NCI-H146 treated with DMSO at 0.1 percent for 48 hours (cell line): ENCODE measurements around the gene TUT1.
"Not testable (repeated sequence)": the region's sequence is repeated elsewhere in the genome, so short reads cannot be mapped to it uniquely, and the experiment has no call there.

ENCODE experiments used
- DNase-seq: peaks from one replicate; lab custom pipeline; 2025; ENCODE audit not compliant: unreplicated experiment; lab: John Stamatoyannopoulos, UW

TUT1 gene

DNA sequence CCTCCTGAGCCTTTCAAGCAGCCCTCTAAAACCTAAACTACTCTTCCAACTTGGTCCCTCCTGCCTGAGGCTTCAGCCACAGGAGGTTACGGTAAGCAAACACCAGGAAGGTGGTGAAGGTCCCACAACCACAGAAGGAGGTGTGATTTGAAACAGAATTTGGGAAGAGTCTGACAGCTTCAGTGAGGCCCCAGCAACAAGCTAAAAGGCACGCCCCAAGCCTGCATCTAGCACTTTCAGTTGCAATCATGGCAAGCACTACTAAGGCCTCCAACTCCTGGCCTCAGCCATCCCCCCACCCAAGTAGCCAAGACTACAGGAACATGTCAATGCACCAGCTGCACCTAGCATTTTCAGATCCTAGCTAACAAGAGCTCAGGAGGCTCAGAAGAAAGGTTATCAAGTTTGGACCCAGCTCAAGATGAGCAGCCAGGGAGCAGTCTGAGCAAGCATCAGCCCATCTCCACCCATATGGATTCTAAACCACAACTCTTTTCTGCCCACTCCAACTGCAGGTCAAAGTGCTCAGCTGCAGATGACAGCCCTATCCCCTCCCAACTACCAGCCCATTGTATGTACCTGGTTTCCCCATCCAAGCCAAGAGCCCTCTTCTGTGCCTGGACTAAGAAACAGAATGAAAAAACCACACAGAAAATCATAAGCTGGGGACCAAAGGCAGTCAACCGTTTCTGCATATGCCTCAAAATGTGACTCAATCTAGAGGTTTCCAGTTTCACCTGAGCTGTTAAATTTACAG, 34.3 kb downstream of the TUT1 start:
- DNase-seq, result no peak

DNA sequence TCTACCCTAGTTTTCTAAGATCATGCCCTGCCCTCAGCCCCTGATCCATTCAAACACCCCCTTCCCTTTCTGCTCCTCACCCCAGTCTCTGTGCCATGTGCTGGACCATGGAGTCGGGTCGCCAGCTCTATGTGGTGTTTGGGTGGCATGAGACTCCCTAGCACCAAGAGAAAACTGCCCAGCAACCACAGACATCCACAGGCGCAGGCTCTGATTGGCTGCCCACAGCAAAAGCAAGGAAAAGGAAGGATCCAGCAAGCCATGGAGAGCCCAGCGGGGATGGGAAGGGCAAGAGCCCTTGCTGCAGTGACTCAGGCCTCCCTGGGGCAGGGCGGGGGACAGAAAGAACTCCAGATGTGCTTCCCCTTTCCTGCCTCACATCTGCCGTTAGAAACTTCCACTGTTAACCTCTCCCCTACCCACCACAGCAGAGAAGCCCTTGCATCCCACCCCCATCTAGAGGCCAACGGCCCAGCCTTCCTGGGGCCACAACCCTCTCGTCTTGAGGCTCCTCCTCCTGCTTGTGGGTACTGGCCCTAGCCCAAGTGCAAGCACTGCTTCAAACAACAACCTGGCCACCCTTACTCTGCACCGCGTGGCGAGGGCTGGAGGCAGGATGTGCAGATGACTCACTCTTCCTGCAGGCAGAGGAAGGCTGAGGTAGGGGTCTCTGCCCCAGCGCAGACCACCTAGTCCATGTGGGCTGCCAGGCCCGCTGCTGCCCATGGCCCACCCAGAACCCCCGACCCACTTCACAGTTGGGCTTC, 35.0 kb downstream of the TUT1 start:
- DNase-seq, result no peak

DNA sequence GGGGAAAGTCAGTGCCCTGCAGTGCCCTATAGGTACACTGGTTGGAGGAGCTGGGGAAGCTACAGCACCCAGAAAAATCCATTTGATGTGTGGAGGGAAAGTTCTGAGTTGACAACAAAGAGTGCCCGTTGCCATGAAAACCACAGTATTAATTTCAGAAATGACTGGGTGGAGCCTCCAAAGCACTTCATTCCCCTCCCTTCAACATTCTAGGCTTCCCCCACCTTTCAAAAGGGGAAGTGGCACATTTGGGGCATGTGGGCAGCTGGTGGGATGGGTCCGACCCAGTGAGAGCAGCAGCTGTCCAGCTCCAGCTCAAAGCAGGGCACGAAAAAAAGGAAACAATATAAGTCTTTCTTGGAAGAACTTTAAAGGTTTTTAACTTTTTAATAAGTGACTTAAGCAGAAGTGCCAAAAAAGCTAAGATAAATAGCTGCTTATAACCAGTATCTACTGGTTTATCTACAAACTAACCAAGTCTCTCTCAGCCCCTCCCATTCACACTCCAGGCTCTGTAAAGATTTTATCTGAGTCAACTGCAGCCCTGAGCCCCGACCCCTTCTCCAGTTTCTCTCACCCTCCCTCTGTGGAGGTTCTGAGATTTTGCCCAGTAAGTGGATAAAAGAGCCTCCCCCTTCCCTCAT, 35.7 kb downstream of the TUT1 start:
- no peak for DNase-seq

DNA sequence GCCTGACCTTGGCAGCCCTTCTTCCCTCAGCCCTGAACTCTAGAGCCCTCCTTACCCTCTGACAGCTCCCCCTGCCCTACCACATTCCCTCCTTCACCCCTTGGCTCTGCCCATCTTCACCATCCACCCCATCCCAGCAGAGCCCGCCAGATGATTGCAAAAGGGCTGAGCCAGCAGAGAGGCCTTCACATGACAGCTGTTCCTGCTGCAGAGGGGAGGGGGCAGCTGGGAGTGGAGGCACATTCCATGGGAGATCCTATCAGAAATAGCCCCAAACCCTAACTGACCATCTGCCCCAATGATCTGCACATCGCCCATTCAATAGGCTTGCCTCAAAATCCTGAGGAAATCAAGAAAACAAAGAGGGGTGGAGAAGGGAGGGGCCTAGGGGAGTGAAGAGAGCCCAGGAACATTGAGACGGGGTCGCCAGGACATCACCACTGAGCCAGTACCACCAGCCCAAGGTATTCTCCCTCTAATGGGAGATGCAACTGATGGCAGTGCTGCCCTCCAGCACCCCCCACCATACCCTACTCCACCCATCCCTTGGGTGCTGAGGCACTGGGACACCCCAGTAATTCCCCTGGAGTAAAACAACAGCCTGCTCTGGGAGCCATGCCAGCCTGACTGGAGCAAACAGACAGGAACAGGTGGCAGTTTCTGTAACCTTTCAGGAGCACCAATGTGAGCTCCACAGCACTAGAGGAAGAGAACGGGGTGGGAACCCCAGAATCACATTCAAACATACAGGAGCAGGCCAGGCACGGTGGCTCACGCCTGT, 36.7 kb downstream of the TUT1 start:
- DNase-seq, result no peak

DNA sequence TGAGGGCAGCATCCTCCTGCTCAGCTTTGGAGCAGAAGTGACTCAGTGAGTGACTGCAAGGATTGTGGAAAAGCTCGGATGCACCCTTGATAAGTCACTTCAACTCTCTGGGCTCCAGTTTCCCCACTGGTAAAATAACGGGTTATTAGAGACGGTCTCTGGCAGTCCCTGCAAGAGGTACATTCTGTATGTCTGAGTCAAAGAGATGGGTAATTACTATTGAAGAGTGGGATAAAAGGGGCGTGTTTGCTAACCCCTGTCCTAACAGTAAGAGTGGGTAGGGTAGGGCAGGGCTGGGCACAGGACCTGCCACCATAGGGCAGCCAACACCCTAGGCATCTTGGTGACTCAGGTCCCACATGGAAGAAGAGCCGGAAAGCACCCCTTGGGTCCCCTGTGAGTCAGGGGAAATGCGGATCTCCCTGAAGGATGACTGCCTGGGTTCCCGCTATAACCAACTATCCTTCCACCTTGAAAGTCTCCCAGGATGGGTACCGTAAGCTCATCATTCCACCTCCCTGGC, 37.4 kb downstream of the TUT1 start:
- no peak for DNase-seq

DNA sequence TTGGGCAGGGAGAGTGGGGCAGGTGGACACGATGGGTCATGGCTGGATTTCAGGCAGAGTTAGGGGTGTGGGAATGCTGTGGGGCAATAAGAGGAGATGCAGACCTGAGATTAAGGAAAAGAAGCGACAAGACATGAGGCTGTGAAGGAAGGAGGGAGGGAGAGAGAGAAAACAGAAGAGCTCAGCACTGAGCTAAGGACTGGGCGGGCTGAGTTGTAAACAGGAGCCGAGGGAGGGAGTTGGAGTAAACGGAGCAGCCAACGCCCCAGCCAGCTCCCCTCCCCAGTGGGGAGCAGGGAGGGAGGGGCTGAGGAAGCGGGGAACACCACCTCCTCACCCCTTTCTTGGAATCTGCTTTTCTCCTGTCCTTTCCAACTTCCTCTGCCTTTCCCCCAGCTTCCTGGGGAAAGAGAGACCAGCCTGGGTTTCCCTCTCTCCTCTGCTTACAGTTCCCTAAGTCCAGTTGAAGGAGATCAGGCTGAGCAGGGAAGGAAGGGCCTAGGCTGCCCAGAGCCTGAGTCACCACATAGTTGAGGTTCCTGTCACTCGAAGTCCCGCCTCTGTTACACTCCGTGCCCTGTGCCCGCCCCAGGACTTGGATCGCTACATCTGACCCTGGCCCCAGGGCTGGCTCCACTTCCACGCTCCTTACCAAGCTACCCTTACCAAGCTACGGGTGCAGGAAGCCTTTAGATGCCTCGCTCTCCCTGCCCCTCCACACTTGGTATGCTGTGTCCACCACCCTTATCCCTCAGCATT, 38.1 kb downstream of the TUT1 start:
- DNase-seq, result no peak

DNA sequence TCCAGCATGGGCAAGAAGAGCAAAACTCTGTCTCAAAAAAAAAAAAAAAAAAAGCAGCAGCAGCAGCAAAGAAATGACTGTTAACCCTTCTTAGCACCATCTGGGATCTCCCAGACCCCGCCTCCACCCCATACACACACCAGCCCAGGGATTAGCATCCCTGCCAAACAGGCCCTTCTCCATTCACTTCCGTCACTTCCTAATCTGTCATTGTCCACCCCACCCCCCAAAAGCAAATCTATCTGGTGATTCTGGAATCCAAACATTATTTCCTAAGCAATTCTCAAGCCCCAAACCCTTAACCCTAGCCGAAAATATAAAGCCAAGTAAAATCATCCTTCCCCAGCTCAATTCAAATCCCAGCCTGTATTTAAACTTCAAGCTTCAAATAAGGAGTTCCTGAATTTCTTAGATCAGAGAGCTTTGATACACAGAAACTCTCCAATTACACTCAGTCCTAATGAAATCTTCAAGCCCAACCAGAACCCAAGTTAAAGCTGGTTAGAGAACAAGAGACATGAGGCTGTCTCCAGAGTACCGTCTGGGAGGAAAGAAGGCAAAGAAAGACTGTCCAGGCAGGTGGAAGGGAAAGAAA, 38.7 kb downstream of the TUT1 start:
- DNase-seq, result no peak

DNA sequence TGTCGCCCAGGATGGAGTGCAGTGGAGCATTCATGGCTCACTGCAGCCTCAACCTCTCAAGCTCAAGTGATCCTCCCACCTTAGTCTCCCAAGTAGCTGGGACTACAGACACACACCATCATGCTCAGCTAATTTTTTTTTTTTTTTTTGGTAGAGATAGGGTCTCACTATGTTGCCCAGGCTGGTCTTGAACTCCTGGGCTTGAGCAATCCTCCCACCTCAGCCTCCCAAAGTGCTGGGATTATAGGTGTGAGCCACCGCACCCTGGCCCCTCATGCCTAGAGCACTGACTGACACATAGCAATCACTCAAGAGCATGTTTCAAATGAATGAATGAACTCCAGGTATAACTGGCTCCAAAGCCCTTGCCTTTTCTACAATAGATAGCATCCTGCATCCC, 40.8 kb downstream of the TUT1 start:
- DNase-seq, result not testable (repeated sequence)

DNA sequence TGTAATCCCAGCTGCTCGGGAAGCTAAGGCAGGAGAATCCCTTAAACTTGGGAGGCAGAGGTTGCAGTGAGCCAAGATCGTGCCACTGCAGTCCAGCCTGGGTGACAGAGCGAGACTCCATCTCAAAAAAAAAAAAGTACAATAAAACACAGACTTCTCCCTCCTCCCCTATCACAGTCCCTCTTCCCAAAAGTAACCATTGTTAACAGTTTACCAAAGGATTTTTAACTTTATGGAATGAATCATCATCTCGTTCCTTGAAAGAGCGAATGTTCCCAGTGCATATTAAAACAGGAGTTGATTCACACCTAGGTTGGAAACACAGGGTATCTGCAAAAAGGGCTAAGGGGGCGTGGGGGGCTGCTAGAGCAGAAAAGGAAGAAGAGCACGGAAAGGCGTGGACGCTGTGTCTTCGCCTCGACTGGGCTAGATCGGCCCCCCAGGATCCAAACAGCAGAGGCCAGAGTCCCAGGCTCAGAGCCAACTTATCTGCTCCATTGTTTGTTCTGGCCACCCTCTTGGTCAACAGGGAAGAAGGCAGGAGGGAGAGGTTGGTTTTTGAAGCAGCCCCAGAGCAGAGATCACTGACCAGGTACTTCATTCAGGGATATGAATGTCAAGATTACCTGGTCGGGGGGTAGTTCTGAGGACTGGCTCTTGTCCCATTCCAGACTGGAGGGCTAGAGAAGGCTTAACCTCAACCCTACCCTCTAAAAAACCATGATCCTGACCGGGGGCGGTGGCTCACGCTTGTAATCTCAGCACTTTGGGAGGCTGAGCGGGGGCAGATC, 42.6 kb downstream of the TUT1 start:
- DNase-seq, result no peak

DNA sequence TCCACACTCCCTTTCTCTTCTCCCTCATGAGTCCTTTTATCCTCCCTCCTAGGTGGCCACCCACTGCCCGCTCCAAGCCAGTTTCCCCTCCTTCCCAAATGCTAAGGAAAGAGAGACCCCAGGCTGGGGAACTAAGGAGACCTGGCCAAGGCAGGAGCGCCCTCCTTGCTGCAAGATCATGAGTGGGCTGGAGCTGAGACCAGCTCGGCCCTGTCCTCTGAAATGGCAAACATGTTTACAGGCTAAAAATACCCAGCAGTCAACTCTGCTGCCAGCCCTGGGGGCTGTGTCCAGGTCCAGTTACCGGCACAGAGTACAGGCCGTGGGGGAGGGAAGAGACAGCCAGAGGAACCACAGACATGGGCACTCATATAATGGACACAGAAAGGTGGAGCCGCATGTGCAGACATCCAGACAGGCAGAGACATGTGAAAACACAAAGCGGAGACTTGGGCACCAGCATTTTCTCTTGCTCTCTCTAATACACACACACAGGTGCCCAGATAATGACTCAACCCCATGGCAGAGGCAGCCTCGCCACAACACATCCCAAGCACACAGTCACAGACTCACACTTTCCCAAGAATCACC, 43.5 kb downstream of the TUT1 start:
- no peak for DNase-seq

DNA sequence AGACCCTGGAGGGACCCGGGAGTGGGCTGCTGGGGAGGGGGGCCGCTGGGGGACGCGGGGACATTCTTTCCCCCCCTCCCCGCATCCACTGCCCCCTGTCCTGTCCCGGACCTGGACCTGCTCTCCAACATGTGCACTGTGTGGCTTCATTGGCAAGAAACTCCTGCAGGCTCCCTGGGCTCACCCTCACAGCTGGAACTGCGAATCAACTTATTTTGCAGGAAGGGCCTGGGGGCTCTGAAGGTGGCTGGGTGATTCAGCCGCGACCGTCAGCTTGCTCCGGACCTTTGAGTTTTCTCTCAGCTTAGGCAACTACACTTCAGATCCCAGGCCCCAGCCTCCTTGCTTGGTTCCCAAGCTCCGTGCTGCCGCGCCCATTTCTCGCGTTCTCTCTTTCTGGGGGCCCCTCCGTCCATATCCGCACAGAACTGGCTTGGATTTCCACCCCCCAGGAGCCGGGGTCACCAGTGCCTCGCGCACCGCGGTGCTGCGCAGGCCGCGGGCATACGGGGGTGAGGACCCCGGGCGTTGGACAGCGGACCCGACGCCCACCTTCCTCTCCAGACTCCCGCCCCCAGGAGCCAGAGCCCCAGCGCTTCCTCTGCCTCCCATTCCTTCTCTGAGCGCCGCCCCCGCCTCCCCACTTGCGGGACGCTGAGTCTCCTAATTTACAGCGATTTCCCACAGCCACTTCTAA, 44.2 kb downstream of the TUT1 start:
- DNase-seq, result no peak

DNA sequence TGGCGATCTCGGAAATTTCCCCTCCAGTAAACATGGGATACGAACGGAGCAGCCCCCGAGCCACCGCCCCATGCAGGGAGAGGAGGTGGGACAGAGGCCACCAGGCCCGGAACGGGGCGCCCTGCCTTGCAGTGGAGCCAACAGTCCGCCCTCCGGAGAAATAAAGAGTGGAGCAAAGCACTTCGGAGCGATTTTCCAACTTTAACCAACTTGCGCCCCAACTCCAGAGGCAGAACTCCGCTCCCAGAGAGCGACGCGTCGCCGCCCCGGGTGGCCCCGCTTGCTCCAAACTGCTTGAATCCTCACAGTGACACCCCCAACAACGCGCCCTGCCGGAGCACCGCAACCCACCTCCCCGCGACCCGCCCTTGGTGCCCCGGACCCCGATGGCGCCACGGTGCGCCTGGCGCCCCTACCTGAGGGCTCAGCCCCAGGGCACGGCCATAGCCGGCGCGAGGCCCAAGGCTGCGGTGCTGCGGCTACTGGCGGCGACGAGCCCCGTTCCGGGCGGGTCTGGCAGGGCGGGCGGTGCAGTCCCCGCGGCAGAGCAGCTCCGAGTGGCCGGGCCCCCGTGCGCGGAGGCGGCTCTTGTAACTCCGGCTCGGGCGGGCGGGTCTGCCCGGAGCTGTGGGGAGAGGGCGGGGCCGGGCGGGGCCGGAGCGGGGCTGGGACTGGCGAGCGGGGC, 44.9 kb downstream of the TUT1 start, which contains the start of gene AHNAK:
TSS of gene AHNAK (minus strand) at position 563 of the 685 bp plus-strand sequence. CDS start 10,708 bp downstream, outside the sequence.
- no peak for DNase-seq

DNA sequence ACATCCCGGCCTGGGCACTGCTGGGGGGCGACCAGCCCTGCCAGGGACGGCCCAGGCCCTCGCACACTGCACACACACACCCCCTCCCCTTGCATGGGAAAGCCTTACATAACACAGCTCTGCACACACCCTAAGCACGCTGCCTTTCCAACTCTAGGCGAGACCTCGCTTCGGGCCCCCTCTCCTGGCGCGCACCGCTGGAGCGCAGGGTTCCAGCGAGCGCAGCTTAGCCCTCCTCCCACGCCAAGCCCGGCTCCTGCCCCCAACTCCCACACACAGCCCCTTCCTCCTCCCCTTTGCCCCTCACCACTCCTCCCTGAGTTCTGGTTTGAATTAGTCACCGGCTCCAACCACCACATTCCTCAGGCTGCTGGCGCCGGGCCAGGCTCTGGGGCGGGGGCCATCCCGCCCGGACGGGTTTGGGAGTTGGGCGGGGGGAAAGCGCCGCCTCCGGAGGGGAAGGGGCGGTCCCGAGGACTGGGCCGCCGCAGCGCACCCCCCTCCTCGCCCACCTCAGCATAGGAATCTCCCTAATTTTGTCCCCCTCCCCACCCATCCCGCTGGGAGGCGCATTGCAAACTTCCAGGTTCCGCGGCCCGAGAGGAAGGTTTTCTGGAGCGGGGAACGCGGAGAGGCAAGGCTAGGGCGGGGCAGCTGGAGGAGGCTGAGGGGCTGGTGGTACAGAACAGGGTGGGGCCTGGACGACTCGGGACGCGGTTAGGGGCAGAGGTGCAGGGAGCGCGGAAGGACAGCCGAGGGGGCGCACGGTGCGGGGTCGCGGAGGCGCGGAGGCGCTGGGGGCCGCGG, 45.7 kb downstream of the TUT1 start:
- DNase-seq, result peak; percentile 14

DNA sequence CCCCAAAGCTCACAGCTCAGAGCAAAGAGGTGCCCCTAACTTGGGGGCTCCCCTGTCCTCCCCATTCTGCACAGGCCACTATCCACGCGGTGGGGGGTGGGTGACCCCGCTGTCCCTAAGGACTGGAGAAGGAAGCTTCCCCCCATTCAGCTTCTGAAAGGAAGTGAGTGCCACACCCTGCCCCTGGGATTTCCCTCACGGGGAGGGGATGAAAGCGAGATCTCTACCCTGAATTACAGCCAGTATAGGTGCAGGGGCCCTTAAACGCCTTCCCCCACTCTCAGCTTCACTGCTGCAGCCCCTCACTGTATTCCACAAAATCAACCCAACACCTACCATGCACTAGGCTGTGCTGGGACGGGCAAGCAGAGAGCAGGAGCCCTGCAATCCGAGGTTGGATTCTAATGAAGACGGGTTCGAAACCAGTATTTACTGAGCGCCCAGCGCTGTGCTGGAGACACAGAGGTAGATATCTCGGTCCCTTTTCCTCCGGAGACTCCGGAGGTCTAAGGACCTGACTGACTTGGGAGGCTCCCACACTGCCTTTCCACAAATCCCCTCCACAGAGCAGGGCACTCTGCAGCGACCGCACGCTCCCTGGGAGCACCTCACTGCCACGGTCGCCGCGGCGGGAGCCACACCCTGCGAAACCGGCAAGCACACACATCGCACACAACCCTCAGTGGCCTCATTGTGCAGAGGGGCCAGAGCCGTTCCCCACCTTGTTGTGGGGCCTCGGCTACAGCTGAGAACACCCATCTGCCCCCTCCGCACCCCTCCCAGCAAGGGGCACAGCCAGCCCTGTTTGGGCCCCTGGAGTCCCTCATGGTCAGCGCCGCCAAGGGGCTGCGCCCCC, 46.5 kb downstream of the TUT1 start:
- DNase-seq, result no peak

DNA sequence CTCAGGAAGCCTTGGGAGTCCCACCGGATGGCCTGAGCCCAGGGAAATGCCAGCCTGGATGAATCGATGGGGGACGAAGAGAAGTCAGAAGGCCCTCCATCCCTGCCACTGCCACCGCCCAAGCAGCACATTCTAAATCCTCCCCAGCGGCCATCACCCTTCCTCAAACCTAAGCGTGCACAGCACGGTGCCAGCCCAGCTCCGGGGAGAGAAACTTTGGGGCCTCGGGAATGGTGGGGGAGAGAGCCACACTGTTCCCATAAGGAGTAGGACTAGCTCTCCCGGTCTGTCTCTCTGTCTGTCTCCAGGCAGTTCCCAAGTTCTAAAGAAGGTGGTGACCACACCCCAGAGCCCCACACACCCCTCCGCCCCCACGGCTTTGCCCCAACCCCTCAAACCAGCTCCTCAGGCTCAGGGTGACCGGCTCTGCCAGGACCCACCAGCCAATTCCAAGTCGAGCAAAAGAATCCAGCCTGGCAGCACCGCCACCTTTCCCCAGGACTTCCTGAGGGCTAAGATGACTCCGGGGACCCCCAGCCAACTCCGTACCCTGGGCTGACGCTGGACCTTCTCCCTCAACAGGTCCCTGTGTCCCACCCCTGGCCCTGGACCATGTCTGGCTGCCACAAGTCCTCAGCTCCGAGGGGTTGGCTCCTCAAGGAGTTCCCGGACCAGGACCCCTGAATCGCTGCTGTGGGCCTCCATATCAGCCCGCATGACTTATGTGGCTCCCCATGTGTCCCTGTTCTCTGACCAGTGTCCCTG, 47.5 kb downstream of the TUT1 start:
- no peak for DNase-seq
